K562 (cell line): ENCODE results near the gene LARP7. TPM values are rescaled to one million over a fixed set of nuclear protein-coding genes. Genes with fewer than 3 reads are reported as not detected.

ENCODE experiments used
- ATAC-seq: fragments of 200-7000 bp; cut with Tn5 transposase; 3 replicates; pipeline ENCODE4 v1.9.1; 2020; ENCODE audit warnings: moderate library complexity
- BruUV-seq: library from RNA; stranded (reverse); fragments of 400-500 nt; replicated peaks from 2 replicates; lab custom pipeline; 2021; lab: Mats Ljungman, UMichigan
- CTCF ChIA-PET: fragments of 300-600 bp; formaldehyde crosslinking; extraction: SDS; loops from one replicate; lab custom pipeline; 2021; ENCODE audit warnings: low intra/inter-chr PET ratio; lab: Yijun Ruan, JAX
- POLR2A ChIA-PET: fragments of 300-600, 350-650 bp; sonication (Branson Sonifier 250); formaldehyde crosslinking; extraction: SDS; loops from one replicate; lab custom pipeline; 2021; ENCODE audit warnings: antibody characterized with exemption, inconsistent platforms; lab: Yijun Ruan, JAX
- DNase-seq, 4 experiments: peaks; one replicate each; pipeline versions ENCODE4 v3.0.0 to v3.0.0-alpha.2; 2011 to 2018; ENCODE audit warnings: low spot score in 3 of 4, mixed read lengths in 3 of 4; ENCODE audit errors: extremely low read depth in 1 of 4
- FAIRE-seq: peaks from 2 replicates; lab custom pipeline; 2011; peaks lifted over from hg19 to GRCh38; lab: Jason Lieb, UNC
- H2AFZ ChIP-seq: 2 replicates; pipeline ENCODE4 v1.6.0; 2011; ENCODE audit warnings: low read depth, low read length, control low read depth, inconsistent platforms
- H3K27ac ChIP-seq: fragments of 200-600 bp; 3 replicates; pipeline ENCODE4 v1.8.0; 2011; ENCODE audit warnings: low read depth, mild to moderate bottlenecking, control low read depth, inconsistent platforms, low read length, moderate library complexity, mixed read lengths; ENCODE audit errors: extremely low read depth
- H3K27me3 ChIP-seq, 2 experiments: fragments of 300-600 bp in 1 of 2; 2 replicates in 1 of 2; 3 replicates in 1 of 2; pipeline versions ENCODE4 v1.6.0 to v1.8.0; 2011; ENCODE audit warnings: inconsistent platforms in 2 of 2, low read length in 2 of 2, mild to moderate bottlenecking in 1 of 2, mixed read lengths in 1 of 2, moderate library complexity in 1 of 2; ENCODE audit not compliant: control insufficient read depth in 2 of 2, insufficient read depth in 2 of 2
- H3K36me3 ChIP-seq: fragments of 300-600 bp; 3 replicates; pipeline ENCODE4 v1.8.0; 2011; ENCODE audit warnings: mild to moderate bottlenecking, low read length, inconsistent platforms; ENCODE audit not compliant: control insufficient read depth, insufficient read depth
- H3K4me1 ChIP-seq, 2 experiments: fragments of 200-600 bp in 1 of 2; replicated peaks in 1 of 2; 2 replicates in 1 of 2; 3 replicates in 1 of 2; pipeline versions ENCODE4 v1.5.1 to v1.8.0; 2011; ENCODE audit warnings: inconsistent platforms in 2 of 2, low read length in 2 of 2, mild to moderate bottlenecking in 1 of 2, mixed read lengths in 1 of 2, moderate library complexity in 1 of 2; ENCODE audit not compliant: control insufficient read depth in 2 of 2, insufficient read depth in 2 of 2
- H3K4me2 ChIP-seq: 2 replicates; pipeline ENCODE4 v1.6.1; 2011; ENCODE audit warnings: low read length, control low read depth, inconsistent platforms, mixed read lengths; ENCODE audit not compliant: insufficient read depth
- H3K4me3 ChIP-seq: fragments of 200-600 bp; sonication (generic), shearing (Covaris generic); 2 replicates; pipeline ENCODE4 v1.5.1; 2016; ENCODE audit warnings: control low read depth, inconsistent platforms
- H3K79me2 ChIP-seq: fragments of 200-600 bp; 3 replicates; pipeline ENCODE4 v1.8.0; 2011; ENCODE audit warnings: low read length, inconsistent platforms; ENCODE audit not compliant: control insufficient read depth, insufficient read depth
- H3K9ac ChIP-seq, 2 experiments: 2 replicates each; pipeline versions ENCODE4 v1.6.0 to v1.6.1; 2011; ENCODE audit warnings: low read depth in 2 of 2, low read length in 2 of 2, control low read depth in 1 of 2, inconsistent platforms in 1 of 2, mild to moderate bottlenecking in 1 of 2, mixed read lengths in 1 of 2; ENCODE audit not compliant: insufficient read depth in 1 of 2
- H3K9me1 ChIP-seq: one replicate; pipeline ENCODE4 v1.6.0; 2011; ENCODE audit warnings: inconsistent platforms, mild to moderate bottlenecking, low read length, moderate library complexity; ENCODE audit not compliant: control insufficient read depth, insufficient read depth
- H3K9me3 ChIP-seq: replicated peaks from 2 replicates; pipeline ENCODE4 v1.5.1; 2011; ENCODE audit warnings: low read depth, low read length, inconsistent platforms; ENCODE audit not compliant: control insufficient read depth, insufficient read depth
- H4K20me1 ChIP-seq: replicated peaks from 2 replicates; pipeline ENCODE4 v1.6.1; 2011; ENCODE audit warnings: low read length, inconsistent platforms, mixed read lengths; ENCODE audit not compliant: control insufficient read depth, insufficient read depth
- NBN ChIP-seq: fragments of 450-650 bp; IDR thresholded peaks from 2 replicates; pipeline ENCODE4 v1.6.1; 2016; ENCODE audit warnings: low read depth, mild to moderate bottlenecking
- RAD21 ChIP-seq, 2 experiments: fragments of 250-450 bp in 1 of 2; fragments of 450-650 bp in 1 of 2; sonication (Bioruptor Pico) in 1 of 2; formaldehyde crosslinking in 1 of 2; IDR thresholded peaks in 1 of 2; conservative IDR thresholded peaks in 1 of 2; 2 replicates each; pipeline versions ENCODE4 v1.4.0 to v1.8.0; 2020 to 2022; ENCODE audit warnings: mild to moderate bottlenecking in 2 of 2, moderate library complexity in 1 of 2
- WGBS: fragments of 100-300 bp; shearing (Covaris generic); methylation state at CpG from one replicate; pipeline ENCODE4 v1.1.6; 2016; ENCODE audit warnings: low coverage, mixed read lengths; ENCODE audit not compliant: insufficient coverage; ENCODE audit errors: missing lambda C conversion rate; 5-methylcytosine and 5-hydroxymethylcytosine counted together
- in situ Hi-C: fragments of 300-500 bp; cut with MboI; formaldehyde crosslinking; loops from 4 replicates; pipeline ENCODE4 v1.15.0; 2018; ENCODE audit warnings: inconsistent platforms, mixed read lengths
- intact Hi-C: fragments of 100-400 bp; cut with micrococcal nuclease; formaldehyde crosslinking; loops from 2 replicates; pipeline ENCODE4 v1.14.2; 2022
- polyA plus RNA-seq, 8 experiments: library from polyadenylated mRNA; depleted of rRNA in 4 of 8; stranded (reverse) in 5 of 8; unstranded in 3 of 8; fragments of >200 nt; fragmentation: Nextera tagmentation in 2 of 8; fragmentation: Illumina TruSeq in 1 of 8; extraction: Ambion mirVana in 2 of 8; extraction: Trizol in 1 of 8; gene quantifications; 2 replicates each; pipeline versions ENCODE4 v1.2.1 to v1.2.3, GENCODE V29; 2011 to 2014; ENCODE audit warnings: inconsistent platforms in 1 of 8, missing spikeins in 1 of 8
- total RNA-seq, 7 experiments: library from RNA; depleted of rRNA in 6 of 7; stranded (reverse); fragments of >200 nt in 6 of 7; fragmentation: Illumina TruSeq in 2 of 7; extraction: Trizol in 2 of 7; gene quantifications; 2 replicates each; pipeline versions ENCODE4 v1.2.1 to v1.2.3, GENCODE V29; 2011 to 2021; ENCODE audit warnings: low replicate concordance in 1 of 7
- TF ChIP-seq, protein P1 (sequence below), 2 experiments: fragments of 450-650 bp; formaldehyde crosslinking in 1 of 2; IDR thresholded peaks; 2 replicates each; pipeline versions ENCODE4 v1.4.0 to v1.6.1; 2014 to 2020; ENCODE audit warnings: mild to moderate bottlenecking in 2 of 2, borderline replicate concordance in 1 of 2, low read depth in 1 of 2
- TF ChIP-seq, protein P2 (sequence below), 3 experiments: IDR thresholded peaks in 2 of 3; conservative IDR thresholded peaks in 1 of 3; 2 replicates each; pipeline ENCODE4 v1.5.1; 2011 to 2012; ENCODE audit warnings: low read length in 3 of 3, mild to moderate bottlenecking in 3 of 3, control low read depth in 2 of 3, improper control_type of control experiment in 1 of 3, inconsistent platforms in 1 of 3, low read depth in 1 of 3, mixed read lengths in 1 of 3, moderate library complexity in 1 of 3; ENCODE audit not compliant: insufficient read depth in 2 of 3
- TF ChIP-seq, protein P3 (sequence below): fragments of 450-650 bp; formaldehyde crosslinking; IDR thresholded peaks from 2 replicates; pipeline ENCODE4 v1.4.0; 2020; ENCODE audit warnings: mild to moderate bottlenecking, moderate library complexity

The LARP7 gene
- total and polyA plus RNA-seq, 9 of the 15 experiments (the other 6 are each of a cell fraction or from before 2014, with no cell fraction given) = 30.1 to 76.9 (median 56.0) TPM

DNA sequence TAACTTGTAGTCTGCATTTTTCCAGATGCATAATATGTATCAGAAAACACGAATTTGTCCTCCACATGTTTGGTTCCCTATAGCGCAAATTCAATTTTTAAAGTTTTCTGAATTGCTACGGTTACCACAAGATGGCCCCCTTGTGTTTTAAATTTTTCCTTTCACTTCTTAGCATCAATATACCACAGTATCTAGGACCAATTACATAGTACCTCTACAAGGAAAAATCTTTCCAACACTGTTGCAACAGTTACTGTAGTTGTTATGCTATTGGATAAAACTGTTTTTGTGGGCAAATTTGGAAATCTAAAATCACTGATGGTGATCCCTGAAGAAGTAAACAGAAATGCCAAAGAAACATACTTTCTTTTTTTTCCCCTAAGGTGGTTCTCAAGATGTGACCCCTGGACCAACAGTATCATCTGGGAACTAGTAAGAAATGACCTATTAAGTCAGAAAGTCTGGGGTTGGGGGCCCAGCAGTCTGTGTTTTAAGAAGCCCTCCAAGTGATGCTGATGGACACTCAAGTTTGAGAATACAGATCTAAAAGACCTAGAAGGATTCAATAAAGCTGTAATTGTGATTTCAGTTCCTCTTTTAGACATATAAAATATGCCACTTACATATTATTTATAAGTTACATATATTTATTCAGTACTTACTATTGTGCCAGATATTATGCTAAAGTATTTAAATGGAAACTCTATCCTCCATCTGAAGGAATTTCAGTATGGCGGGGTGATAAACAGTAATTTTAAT lies 3.3 kb upstream of the LARP7 start:
- Histone ChIP-seq H3K27me3 (no peaks in the 10 kb centered on the region), H2AFZ (0 out of 2 replicates have a peak overlapping the region, but pooled peaks have one; percentile 43), H3K79me2 (peaks cover 51% of the 10 kb centered on the region), H3K4me2 (no peak overlapping the region), H3K9ac (no peak overlapping the region), H3K4me3 (no peak overlapping the region), H3K9me1 (no peaks in the 10 kb centered on the region), H3K4me1 (peaks cover 0 to 2% of the 10 kb centered on the region in 2 experiments; a peak in 2 of 5 replicates), H3K9me3 (no peaks in the 10 kb centered on the region), H4K20me1 (no peaks in the 10 kb centered on the region), H3K36me3 (peaks cover 28% of the 10 kb centered on the region; the same call in 1 of the 3 replicates), H3K27ac (no peak overlapping the region)
- ChIA-PET POLR2A (interaction anchor here (0.7 kb wide), 1 partner anchor 317 kb away, joined by 3 read pairs; no protein-coding TSS in a partner anchor), CTCF (interaction anchor here (0.5 to 4.2 kb wide), 5 partner anchors 19 to 319 kb away, joined by 4 to 34 read pairs (median 4); no protein-coding TSS in a partner anchor)
- FAIRE-seq (peak; percentile 35), ATAC-seq (peak; percentile 21; the same call in 1 of the 3 replicates), DNase-seq (peak in 2 of 4 experiments; percentile 15 to 37)
- in situ Hi-C loops (no loop called here), intact Hi-C loops (loop anchor here (1.0 to 10.0 kb wide), 3 partner anchors 129 to 529 kb away; no protein-coding TSS in a partner anchor)
- TF ChIP-seq, protein P1, sequence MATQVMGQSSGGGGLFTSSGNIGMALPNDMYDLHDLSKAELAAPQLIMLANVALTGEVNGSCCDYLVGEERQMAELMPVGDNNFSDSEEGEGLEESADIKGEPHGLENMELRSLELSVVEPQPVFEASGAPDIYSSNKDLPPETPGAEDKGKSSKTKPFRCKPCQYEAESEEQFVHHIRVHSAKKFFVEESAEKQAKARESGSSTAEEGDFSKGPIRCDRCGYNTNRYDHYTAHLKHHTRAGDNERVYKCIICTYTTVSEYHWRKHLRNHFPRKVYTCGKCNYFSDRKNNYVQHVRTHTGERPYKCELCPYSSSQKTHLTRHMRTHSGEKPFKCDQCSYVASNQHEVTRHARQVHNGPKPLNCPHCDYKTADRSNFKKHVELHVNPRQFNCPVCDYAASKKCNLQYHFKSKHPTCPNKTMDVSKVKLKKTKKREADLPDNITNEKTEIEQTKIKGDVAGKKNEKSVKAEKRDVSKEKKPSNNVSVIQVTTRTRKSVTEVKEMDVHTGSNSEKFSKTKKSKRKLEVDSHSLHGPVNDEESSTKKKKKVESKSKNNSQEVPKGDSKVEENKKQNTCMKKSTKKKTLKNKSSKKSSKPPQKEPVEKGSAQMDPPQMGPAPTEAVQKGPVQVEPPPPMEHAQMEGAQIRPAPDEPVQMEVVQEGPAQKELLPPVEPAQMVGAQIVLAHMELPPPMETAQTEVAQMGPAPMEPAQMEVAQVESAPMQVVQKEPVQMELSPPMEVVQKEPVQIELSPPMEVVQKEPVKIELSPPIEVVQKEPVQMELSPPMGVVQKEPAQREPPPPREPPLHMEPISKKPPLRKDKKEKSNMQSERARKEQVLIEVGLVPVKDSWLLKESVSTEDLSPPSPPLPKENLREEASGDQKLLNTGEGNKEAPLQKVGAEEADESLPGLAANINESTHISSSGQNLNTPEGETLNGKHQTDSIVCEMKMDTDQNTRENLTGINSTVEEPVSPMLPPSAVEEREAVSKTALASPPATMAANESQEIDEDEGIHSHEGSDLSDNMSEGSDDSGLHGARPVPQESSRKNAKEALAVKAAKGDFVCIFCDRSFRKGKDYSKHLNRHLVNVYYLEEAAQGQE (IDR thresholded peaks at IDR 0.05; ENCODE audit: borderline replicate concordance) = peak; percentile 51; the same call in 1 of the 2 replicates
- TF ChIP-seq, protein P1 (CRISPR knock-in tag; IDR thresholded peaks at IDR 0.05; ENCODE audit: low read depth) = no peak
- TF ChIP-seq RAD21 (CRISPR knock-in tag; conservative IDR thresholded peaks at IDR 0.05 in 1 of 2, IDR thresholded peaks at IDR 0.05 in 1 of 2) (peak; percentile 64 to 75), NBN (no peak)
- TF ChIP-seq, protein P2, sequence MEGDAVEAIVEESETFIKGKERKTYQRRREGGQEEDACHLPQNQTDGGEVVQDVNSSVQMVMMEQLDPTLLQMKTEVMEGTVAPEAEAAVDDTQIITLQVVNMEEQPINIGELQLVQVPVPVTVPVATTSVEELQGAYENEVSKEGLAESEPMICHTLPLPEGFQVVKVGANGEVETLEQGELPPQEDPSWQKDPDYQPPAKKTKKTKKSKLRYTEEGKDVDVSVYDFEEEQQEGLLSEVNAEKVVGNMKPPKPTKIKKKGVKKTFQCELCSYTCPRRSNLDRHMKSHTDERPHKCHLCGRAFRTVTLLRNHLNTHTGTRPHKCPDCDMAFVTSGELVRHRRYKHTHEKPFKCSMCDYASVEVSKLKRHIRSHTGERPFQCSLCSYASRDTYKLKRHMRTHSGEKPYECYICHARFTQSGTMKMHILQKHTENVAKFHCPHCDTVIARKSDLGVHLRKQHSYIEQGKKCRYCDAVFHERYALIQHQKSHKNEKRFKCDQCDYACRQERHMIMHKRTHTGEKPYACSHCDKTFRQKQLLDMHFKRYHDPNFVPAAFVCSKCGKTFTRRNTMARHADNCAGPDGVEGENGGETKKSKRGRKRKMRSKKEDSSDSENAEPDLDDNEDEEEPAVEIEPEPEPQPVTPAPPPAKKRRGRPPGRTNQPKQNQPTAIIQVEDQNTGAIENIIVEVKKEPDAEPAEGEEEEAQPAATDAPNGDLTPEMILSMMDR (IDR thresholded peaks at IDR 0.05 in 2 of 3, conservative IDR thresholded peaks at IDR 0.05 in 1 of 3; ENCODE audit: insufficient read depth in 2 of 3, low read depth in 1 of 3, low read length in 3 of 3) = peak in 2 of 3 experiments; percentile 38 to 61; a peak in 3 of 6 replicates
- TF ChIP-seq, protein P3, sequence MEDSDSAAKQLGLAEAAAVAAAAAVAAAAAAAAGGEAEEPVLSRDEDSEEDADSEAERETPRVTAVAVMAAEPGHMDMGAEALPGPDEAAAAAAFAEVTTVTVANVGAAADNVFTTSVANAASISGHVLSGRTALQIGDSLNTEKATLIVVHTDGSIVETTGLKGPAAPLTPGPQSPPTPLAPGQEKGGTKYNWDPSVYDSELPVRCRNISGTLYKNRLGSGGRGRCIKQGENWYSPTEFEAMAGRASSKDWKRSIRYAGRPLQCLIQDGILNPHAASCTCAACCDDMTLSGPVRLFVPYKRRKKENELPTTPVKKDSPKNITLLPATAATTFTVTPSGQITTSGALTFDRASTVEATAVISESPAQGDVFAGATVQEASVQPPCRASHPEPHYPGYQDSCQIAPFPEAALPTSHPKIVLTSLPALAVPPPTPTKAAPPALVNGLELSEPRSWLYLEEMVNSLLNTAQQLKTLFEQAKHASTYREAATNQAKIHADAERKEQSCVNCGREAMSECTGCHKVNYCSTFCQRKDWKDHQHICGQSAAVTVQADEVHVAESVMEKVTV = peak; percentile 29; the same call in 1 of the 2 replicates
- 32% methylated on average over 4 of the region's 4 CpGs for WGBS
- no TSS peak for BruUV-seq
